HepG2 (cell line): ENCODE results near the gene CACNA1D. TPM values are rescaled to one million over a fixed set of nuclear protein-coding genes. Genes with fewer than 3 reads are reported as not detected.
A peak's percentile ranks its signal among the peaks of the same experiment; 100 is the strongest.

Source experiments
- AKAP8 ChIP-seq: sonication (generic); formaldehyde crosslinking; IDR thresholded peaks from 2 replicates; pipeline ENCODE4 v1.5.1; 2020; ENCODE audit warnings: mild to moderate bottlenecking, missing genetic modification reagents
- AKNA ChIP-seq: sonication (generic); formaldehyde crosslinking; IDR thresholded peaks from 2 replicates; pipeline ENCODE4 v1.4.0; 2020; ENCODE audit warnings: missing genetic modification reagents, borderline replicate concordance
- CBX5 ChIP-seq: sonication (generic); formaldehyde crosslinking; IDR thresholded peaks from 2 replicates; pipeline ENCODE4 v1.4.0; 2020; ENCODE audit warnings: missing genetic modification reagents, borderline replicate concordance
- CEBPG ChIP-seq: IDR thresholded peaks from 2 replicates; pipeline ENCODE4 v1.6.1; 2016
- HES4 ChIP-seq: sonication (generic); formaldehyde crosslinking; IDR thresholded peaks from 2 replicates; pipeline ENCODE4 v1.9.0; 2021; ENCODE audit warnings: mild to moderate bottlenecking, missing genetic modification reagents, borderline replicate concordance
- KLF6 ChIP-seq: IDR thresholded peaks from 2 replicates; pipeline ENCODE4 v1.8.0; 2016; ENCODE audit warnings: missing biosample characterization, missing genetic modification reagents
- SRSF1 ChIP-seq: fragments of 200-400 bp; formaldehyde crosslinking; optimal IDR thresholded peaks from 2 replicates; pipeline ENCODE3; 2017; ENCODE audit warnings: mild to moderate bottlenecking, low read depth, low read length, moderate library complexity
- ZFP90 ChIP-seq: sonication (generic); formaldehyde crosslinking; IDR thresholded peaks from 2 replicates; pipeline ENCODE4 v1.8.0; 2022; ENCODE audit warnings: missing genetic modification reagents, mild to moderate bottlenecking, inconsistent platforms, borderline replicate concordance
- ZNF460 ChIP-seq: sonication (generic); formaldehyde crosslinking; IDR thresholded peaks from 2 replicates; pipeline ENCODE4 v1.5.1; 2020; ENCODE audit warnings: missing genetic modification reagents, mild to moderate bottlenecking, borderline replicate concordance
- ZNF556 ChIP-seq: sonication (generic); formaldehyde crosslinking; IDR thresholded peaks from 2 replicates; pipeline ENCODE4 v1.4.0; 2020; ENCODE audit warnings: mild to moderate bottlenecking, missing genetic modification reagents, borderline replicate concordance
- ZNF746 ChIP-seq: sonication (generic); formaldehyde crosslinking; IDR thresholded peaks from 2 replicates; pipeline ENCODE4 v1.8.0; 2022; ENCODE audit warnings: mild to moderate bottlenecking, missing genetic modification reagents
- polyA plus RNA-seq, 8 experiments: library from polyadenylated mRNA; depleted of rRNA in 3 of 8; stranded (reverse) in 7 of 8; unstranded in 1 of 8; fragments of >200 nt; fragmentation: Illumina TruSeq in 4 of 8; extraction: Trizol in 4 of 8; gene quantifications; 2 replicates each; pipeline versions ENCODE4 v1.2.1 to v1.2.3, GENCODE V29; 2011 to 2016; ENCODE audit warnings: low read depth in 4 of 8, missing spikeins in 1 of 8, mixed read lengths in 1 of 8; ENCODE audit not compliant: insufficient read depth in 1 of 8
- total RNA-seq, 5 experiments: library from RNA; depleted of rRNA; stranded (reverse); fragments of >200 nt; fragmentation: Illumina TruSeq; extraction: Trizol; gene quantifications; 2 replicates each; pipeline ENCODE4 v1.2.3, GENCODE V29; 2016; ENCODE audit warnings: low read depth in 1 of 5
- TF ChIP-seq, protein P1 (sequence below): sonication (generic); formaldehyde crosslinking; IDR thresholded peaks from 2 replicates; pipeline ENCODE4 v1.4.0; 2020; ENCODE audit warnings: missing genetic modification reagents, low read depth, mild to moderate bottlenecking, borderline replicate concordance
- TF ChIP-seq, protein P2 (sequence below): sonication (generic); formaldehyde crosslinking; IDR thresholded peaks from 2 replicates; pipeline ENCODE4 v1.4.0; 2020; ENCODE audit warnings: missing genetic modification reagents, borderline replicate concordance

CACNA1D gene
- total and polyA plus RNA-seq, 2 of the 13 experiments (the other 11 are each of a cell fraction or from before 2014, with no cell fraction given): 0.26 to 0.38 TPM

GRCh38 chr3:53843195-53844177 lies 349.1 kb downstream of the CACNA1D start (continued):
- TF ChIP-seq AKNA (CRISPR knock-in tag): 0 out of 2 replicates have a peak, but pooled peaks have one; percentile 9
- no peak for TF ChIP-seq ZNF556
- peak; percentile 70 for TF ChIP-seq HES4 (CRISPR knock-in tag)
- peak; percentile 86; the same call in 1 of the 2 replicates for TF ChIP-seq AKAP8
- peak; percentile 50; the same call in 1 of the 2 replicates for TF ChIP-seq CEBPG
- peak; percentile 23; the same call in 1 of the 2 replicates for TF ChIP-seq ZNF460
- TF ChIP-seq, protein P1, sequence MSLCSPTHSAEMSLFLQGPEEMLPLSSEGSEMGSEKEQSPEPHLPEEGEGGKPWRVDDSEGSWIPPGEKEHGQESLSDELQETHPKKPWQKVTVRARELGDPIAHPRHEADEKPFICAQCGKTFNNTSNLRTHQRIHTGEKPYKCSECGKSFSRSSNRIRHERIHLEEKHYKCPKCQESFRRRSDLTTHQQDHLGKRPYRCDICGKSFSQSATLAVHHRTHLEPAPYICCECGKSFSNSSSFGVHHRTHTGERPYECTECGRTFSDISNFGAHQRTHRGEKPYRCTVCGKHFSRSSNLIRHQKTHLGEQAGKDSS (CRISPR knock-in tag): no peak
- TF ChIP-seq CBX5 (CRISPR knock-in tag): 0 out of 2 replicates have a peak, but pooled peaks have one; percentile 26
- TF ChIP-seq, protein P2, sequence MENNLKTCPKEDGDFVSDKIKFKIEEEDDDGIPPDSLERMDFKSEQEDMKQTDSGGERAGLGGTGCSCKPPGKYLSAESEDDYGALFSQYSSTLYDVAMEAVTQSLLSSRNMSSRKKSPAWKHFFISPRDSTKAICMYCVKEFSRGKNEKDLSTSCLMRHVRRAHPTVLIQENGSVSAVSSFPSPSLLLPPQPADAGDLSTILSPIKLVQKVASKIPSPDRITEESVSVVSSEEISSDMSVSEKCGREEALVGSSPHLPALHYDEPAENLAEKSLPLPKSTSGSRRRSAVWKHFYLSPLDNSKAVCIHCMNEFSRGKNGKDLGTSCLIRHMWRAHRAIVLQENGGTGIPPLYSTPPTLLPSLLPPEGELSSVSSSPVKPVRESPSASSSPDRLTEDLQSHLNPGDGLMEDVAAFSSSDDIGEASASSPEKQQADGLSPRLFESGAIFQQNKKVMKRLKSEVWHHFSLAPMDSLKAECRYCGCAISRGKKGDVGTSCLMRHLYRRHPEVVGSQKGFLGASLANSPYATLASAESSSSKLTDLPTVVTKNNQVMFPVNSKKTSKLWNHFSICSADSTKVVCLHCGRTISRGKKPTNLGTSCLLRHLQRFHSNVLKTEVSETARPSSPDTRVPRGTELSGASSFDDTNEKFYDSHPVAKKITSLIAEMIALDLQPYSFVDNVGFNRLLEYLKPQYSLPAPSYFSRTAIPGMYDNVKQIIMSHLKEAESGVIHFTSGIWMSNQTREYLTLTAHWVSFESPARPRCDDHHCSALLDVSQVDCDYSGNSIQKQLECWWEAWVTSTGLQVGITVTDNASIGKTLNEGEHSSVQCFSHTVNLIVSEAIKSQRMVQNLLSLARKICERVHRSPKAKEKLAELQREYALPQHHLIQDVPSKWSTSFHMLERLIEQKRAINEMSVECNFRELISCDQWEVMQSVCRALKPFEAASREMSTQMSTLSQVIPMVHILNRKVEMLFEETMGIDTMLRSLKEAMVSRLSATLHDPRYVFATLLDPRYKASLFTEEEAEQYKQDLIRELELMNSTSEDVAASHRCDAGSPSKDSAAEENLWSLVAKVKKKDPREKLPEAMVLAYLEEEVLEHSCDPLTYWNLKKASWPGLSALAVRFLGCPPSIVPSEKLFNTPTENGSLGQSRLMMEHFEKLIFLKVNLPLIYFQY: 0 out of 2 replicates have a peak, but pooled peaks have one; percentile 25
- TF ChIP-seq ZNF746 (CRISPR knock-in tag): peak; percentile 32; the same call in 1 of the 2 replicates
- TF ChIP-seq SRSF1: peak; percentile 24
- peak; percentile 54 for TF ChIP-seq ZFP90
- no peak; the same call in 1 of the 2 replicates for TF ChIP-seq KLF6 (CRISPR knock-in tag)
